ENCODE data around the gene PAXX.

GRCh38 chr9:137018761-137019559 is 26.7 kb downstream of the PAXX start:
- TF ChIP-seq POLR2A (IDR thresholded peaks at IDR 0.05; ENCODE audit: low read length) (no peak), GATA1 (IDR thresholded peaks at IDR 0.05; ENCODE audit: low read depth, low read length) (no peak)
